H9 (cell line): ENCODE results near the gene CFDP1. TPM values are rescaled to one million over a fixed set of nuclear protein-coding genes. Genes with fewer than 3 reads are reported as not detected.

Experiments used
- DNase-seq: peaks from one replicate; pipeline ENCODE4 v3.0.0-alpha.2; 2017
- H2AFZ ChIP-seq: one replicate; pipeline ENCODE4 v1.6.1; 2013; ENCODE audit warnings: mild to moderate bottlenecking, low read length, control low read depth, moderate library complexity
- H2AK5ac ChIP-seq: 2 replicates; pipeline ENCODE4 v1.6.1; 2013; ENCODE audit warnings: low read length, control low read depth, mixed read lengths; ENCODE audit not compliant: insufficient read length
- H2BK120ac ChIP-seq: one replicate; pipeline ENCODE4 v1.6.1; 2013; ENCODE audit warnings: low read depth, mild to moderate bottlenecking, low read length, control low read depth, inconsistent platforms; ENCODE audit not compliant: poor library complexity, severe bottlenecking
- H2BK12ac ChIP-seq: 2 replicates; pipeline ENCODE4 v1.6.1; 2013; ENCODE audit warnings: low read length, control low read depth, mixed read lengths, low read depth; ENCODE audit not compliant: insufficient read length
- H2BK15ac ChIP-seq: 2 replicates; pipeline ENCODE4 v1.6.1; 2013; ENCODE audit warnings: low read depth, low read length, control low read depth
- H2BK20ac ChIP-seq: one replicate; pipeline ENCODE4 v1.6.1; 2013; ENCODE audit warnings: low read depth, mild to moderate bottlenecking, low read length, control low read depth, inconsistent platforms; ENCODE audit not compliant: poor library complexity, severe bottlenecking
- H2BK5ac ChIP-seq: 2 replicates; pipeline ENCODE4 v1.6.1; 2013; ENCODE audit warnings: low read length, control low read depth, mixed read lengths; ENCODE audit not compliant: insufficient read length
- H3K14ac ChIP-seq: 2 replicates; pipeline ENCODE4 v1.6.1; 2013; ENCODE audit warnings: low read length, control low read depth; ENCODE audit not compliant: insufficient read depth
- H3K18ac ChIP-seq: 2 replicates; pipeline ENCODE4 v1.6.1; 2013; ENCODE audit warnings: low read depth, mild to moderate bottlenecking, mixed read lengths, low read length, control low read depth; ENCODE audit not compliant: insufficient read length
- H3K23ac ChIP-seq: 2 replicates; pipeline ENCODE4 v1.6.1; 2013; ENCODE audit warnings: low read length, control low read depth, mixed read lengths, low read depth; ENCODE audit not compliant: insufficient read length
- H3K23me2 ChIP-seq: 2 replicates; pipeline ENCODE4 v1.6.1; 2013; ENCODE audit warnings: low read depth, mild to moderate bottlenecking, mixed read lengths, low read length, control low read depth; ENCODE audit not compliant: insufficient read length, poor library complexity, severe bottlenecking
- H3K27ac ChIP-seq: 2 replicates; pipeline ENCODE4 v1.5.1; 2013; ENCODE audit warnings: low read length, control low read depth, mixed read lengths, low read depth; ENCODE audit not compliant: insufficient read length
- H3K27me3 ChIP-seq: 2 replicates; pipeline ENCODE4 v1.6.1; 2013; ENCODE audit warnings: low read length, control low read depth, inconsistent platforms; ENCODE audit not compliant: insufficient read depth
- H3K4ac ChIP-seq: 2 replicates; pipeline ENCODE4 v1.6.1; 2013; ENCODE audit warnings: low read depth, mild to moderate bottlenecking, control low read depth, inconsistent platforms, low read length, moderate library complexity
- H3K4me1 ChIP-seq: 2 replicates; pipeline ENCODE4 v1.6.1; 2013; ENCODE audit warnings: low read length, control low read depth, inconsistent platforms; ENCODE audit not compliant: insufficient read depth
- H3K4me2 ChIP-seq: 2 replicates; pipeline ENCODE4 v1.6.1; 2013; ENCODE audit warnings: low read length, control low read depth, mixed read lengths; ENCODE audit not compliant: insufficient read length, insufficient read depth
- H3K56ac ChIP-seq: 2 replicates; pipeline ENCODE4 v1.6.1; 2013; ENCODE audit warnings: low read depth, mild to moderate bottlenecking, mixed read lengths, low read length, control low read depth; ENCODE audit not compliant: insufficient read length
- H3K79me1 ChIP-seq: 2 replicates; pipeline ENCODE4 v1.6.1; 2013; ENCODE audit warnings: low read depth, mild to moderate bottlenecking, moderate library complexity, low read length, control low read depth, inconsistent platforms; ENCODE audit not compliant: insufficient read depth, poor library complexity, severe bottlenecking
- H3K79me2 ChIP-seq: 2 replicates; pipeline ENCODE4 v1.6.1; 2013; ENCODE audit warnings: low read length, control low read depth, inconsistent platforms; ENCODE audit not compliant: insufficient read depth
- H3K9ac ChIP-seq: 2 replicates; pipeline ENCODE4 v1.6.1; 2013; ENCODE audit warnings: low read length, control low read depth, mixed read lengths; ENCODE audit not compliant: insufficient read length; ENCODE audit errors: extremely low read depth
- H3K9me3 ChIP-seq: one replicate; pipeline ENCODE4 v1.6.1; 2013; ENCODE audit warnings: low read depth, low read length, inconsistent platforms; ENCODE audit not compliant: control insufficient read depth
- H3T11ph ChIP-seq: one replicate; pipeline ENCODE4 v1.6.1; 2013; ENCODE audit warnings: mild to moderate bottlenecking, low read length, control low read depth, inconsistent platforms
- H4K20me1 ChIP-seq: one replicate; pipeline ENCODE4 v1.6.1; 2013; ENCODE audit not compliant: control insufficient read depth, insufficient read length, insufficient read depth
- H4K5ac ChIP-seq: 2 replicates; pipeline ENCODE4 v1.6.1; 2013; ENCODE audit warnings: low read depth, mild to moderate bottlenecking, mixed read lengths, low read length, control low read depth; ENCODE audit not compliant: insufficient read length
- H4K8ac ChIP-seq: replicated peaks from 2 replicates; pipeline ENCODE4 v1.6.1; 2013; ENCODE audit warnings: low read length, control low read depth, mixed read lengths, low read depth; ENCODE audit not compliant: insufficient read length
- H4K91ac ChIP-seq: 2 replicates; pipeline ENCODE4 v1.6.1; 2013; ENCODE audit warnings: low read depth, mild to moderate bottlenecking, moderate library complexity, mixed read lengths, low read length, control low read depth; ENCODE audit not compliant: insufficient read length
- H3K27ac Mint-ChIP-seq, 3 experiments: 2 replicates in 2 of 3; 3 replicates in 1 of 3; pipeline ENCODE4 v1.8.0; 2020 to 2021; ENCODE audit warnings: mixed read lengths in 3 of 3, mild to moderate bottlenecking in 1 of 3, moderate library complexity in 1 of 3
- H3K27me3 Mint-ChIP-seq: 2 replicates; pipeline ENCODE4 v1.8.0; 2021; ENCODE audit warnings: low read depth, mild to moderate bottlenecking, moderate library complexity, mixed read lengths
- H3K36me3 Mint-ChIP-seq, 3 experiments: 2 replicates in 2 of 3; 3 replicates in 1 of 3; pipeline ENCODE4 v1.8.0; 2020 to 2021; ENCODE audit warnings: low read depth in 3 of 3, mixed read lengths in 3 of 3; ENCODE audit not compliant: insufficient read depth in 1 of 3
- H3K4me1 Mint-ChIP-seq, 2 experiments: 2 replicates each; pipeline ENCODE4 v1.8.0; 2020; ENCODE audit warnings: mixed read lengths in 2 of 2
- H3K4me3 Mint-ChIP-seq, 2 experiments: 2 replicates in 1 of 2; 3 replicates in 1 of 2; pipeline ENCODE4 v1.8.0; 2020 to 2021; ENCODE audit warnings: mild to moderate bottlenecking in 2 of 2, mixed read lengths in 2 of 2, moderate library complexity in 1 of 2
- H3K9me3 Mint-ChIP-seq, 2 experiments: 2 replicates in 1 of 2; 3 replicates in 1 of 2; pipeline ENCODE4 v1.8.0; 2020; ENCODE audit warnings: mild to moderate bottlenecking in 2 of 2, mixed read lengths in 2 of 2, moderate library complexity in 1 of 2
- CTCF ChIP-seq: fragments of 200-600 bp; sonication (generic); conservative IDR thresholded peaks from 3 replicates; pipeline ENCODE4 v1.8.0; 2021; ENCODE audit warnings: antibody characterized with exemption, mild to moderate bottlenecking
- WGBS: extraction: QIAGEN DNeasy Blood & Tissue Kit; methylation state at CpG from one replicate; pipeline ENCODE4 v1.1.7; 2013; ENCODE audit warnings: missing lambda C conversion rate, low lambda C conversion rate, mixed read lengths; ENCODE audit not compliant: insufficient read length; ENCODE audit errors: extremely low coverage; 5-methylcytosine and 5-hydroxymethylcytosine counted together
- total RNA-seq: library from RNA; stranded (reverse); gene quantifications from 2 replicates; pipeline ENCODE4 v1.2.1, GENCODE V29; 2021

CFDP1 gene
- total RNA-seq, 1 experiment from 2014 or later = 89.2 TPM

GRCh38 chr16:75380870-75381269 is 52.4 kb downstream of the CFDP1 start:
- no peak overlapping the region for H3K23ac ChIP-seq
- H3K18ac ChIP-seq = no peak overlapping the region
- no peak overlapping the region for H3K4ac ChIP-seq
- H3K27me3 ChIP-seq = no peaks in the 10 kb centered on the region
- no peak overlapping the region for H2BK5ac ChIP-seq
- H4K20me1 ChIP-seq = no peaks in the 10 kb centered on the region
- H3K79me2 ChIP-seq = no peaks in the 10 kb centered on the region
- no peak overlapping the region for H3K4me2 ChIP-seq
- H4K8ac ChIP-seq = no peak overlapping the region
- no peak overlapping the region for H4K5ac ChIP-seq
- H3K14ac ChIP-seq = no peak overlapping the region
- Mint-ChIP-seq H3K27me3 (no peaks in the 10 kb centered on the region), H3K4me3 (no peak overlapping the region), H3K27ac (peak overlapping the region in 1 of 3 experiments; percentile 79; a peak in 1 of 7 replicates), H3K36me3 (peaks cover 0 to 16% (median 5%) of the 10 kb centered on the region in 3 experiments; a peak in 4 of 7 replicates), H3K9me3 (no peaks in the 10 kb centered on the region), H3K4me1 (peaks cover 19 to 20% of the 10 kb centered on the region in 2 experiments)
- H3K9me3 ChIP-seq = no peaks in the 10 kb centered on the region
- WGBS = no CpG with 5 or more reads among the region's 2 CpGs
- H2BK12ac ChIP-seq = no peak overlapping the region
- no peak overlapping the region for H3K9ac ChIP-seq
- H3K27ac ChIP-seq = no peak overlapping the region
- no peak overlapping the region for H2BK20ac ChIP-seq
- H2AFZ ChIP-seq = no peak overlapping the region
- no peaks in the 10 kb centered on the region for H3K4me1 ChIP-seq
- no peak for TF ChIP-seq CTCF
- no peak overlapping the region for H2AK5ac ChIP-seq
- no peak overlapping the region for H2BK120ac ChIP-seq
- no peak overlapping the region for H2BK15ac ChIP-seq
- no peak overlapping the region for H4K91ac ChIP-seq
- H3T11ph ChIP-seq = no peak overlapping the region
- H3K56ac ChIP-seq = no peak overlapping the region
- DNase-seq = no peak
- no peaks in the 10 kb centered on the region for H3K79me1 ChIP-seq
- H3K23me2 ChIP-seq = no peaks in the 10 kb centered on the region
